Subcutaneous abdominal adipose tissue (tissue), 5 donors: ENCODE results near the gene ANOS1.

ENCODE experiments used
- H3K27ac ChIP-seq: one replicate; pipeline ENCODE4 v1.7.0; 2013; ENCODE audit warnings: low read depth, mild to moderate bottlenecking, inconsistent platforms, low read length, moderate library complexity
- H3K27me3 ChIP-seq, 5 donors: one replicate each; pipeline ENCODE4 v1.7.0; 2013; ENCODE audit warnings: low read length in 5 of 5, inconsistent platforms in 1 of 5; ENCODE audit not compliant: control insufficient read depth in 5 of 5, insufficient read depth in 4 of 5
- H3K36me3 ChIP-seq, 5 donors: one replicate each; pipeline ENCODE4 v1.7.0; 2013; ENCODE audit warnings: low read length in 5 of 5; ENCODE audit not compliant: control insufficient read depth in 5 of 5, insufficient read depth in 5 of 5
- H3K4me1 ChIP-seq, 5 donors: one replicate each; pipeline ENCODE4 v1.7.0; 2013; ENCODE audit warnings: low read length in 5 of 5, mild to moderate bottlenecking in 3 of 5, moderate library complexity in 1 of 5; ENCODE audit not compliant: control insufficient read depth in 5 of 5, insufficient read depth in 5 of 5
- H3K4me3 ChIP-seq, 5 donors: one replicate each; pipeline ENCODE4 v1.7.0; 2013; ENCODE audit warnings: low read length in 5 of 5, low read depth in 1 of 5
- H3K9ac ChIP-seq, 5 donors: one replicate each; pipeline ENCODE4 v1.7.0; 2013; ENCODE audit warnings: low read length in 5 of 5, mild to moderate bottlenecking in 4 of 5, moderate library complexity in 3 of 5
- H3K9me3 ChIP-seq, 5 donors: one replicate each; pipeline ENCODE4 v1.7.0; 2013; ENCODE audit warnings: low read length in 5 of 5; ENCODE audit not compliant: control insufficient read depth in 5 of 5
- donor health status: healthy.
- donor health status: healthy.
- donor health status: healthy.
- donor health status: healthy.
- donor health status: healthy.

The ANOS1 gene

DNA sequence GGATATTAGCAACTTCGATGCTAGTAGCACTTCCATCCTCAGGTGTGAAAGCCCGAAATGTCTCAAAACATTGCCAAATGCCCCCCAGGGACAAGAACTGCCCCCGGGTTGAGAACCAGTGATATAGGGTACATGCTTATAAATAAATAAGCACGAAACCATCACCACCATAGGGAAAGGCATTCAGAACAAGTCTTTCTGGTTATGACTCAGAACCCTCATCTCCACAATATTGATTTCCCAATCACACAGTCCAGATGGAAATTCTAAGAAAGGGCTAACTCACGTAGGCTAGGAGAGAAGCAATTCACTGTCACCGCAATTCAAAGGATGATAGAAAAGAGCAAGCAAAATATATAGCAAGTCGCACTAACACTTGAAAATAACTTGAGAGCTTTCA, 84.8 kb downstream of the ANOS1 start:
- Histone ChIP-seq H3K4me3 (no peak overlapping the region), H3K27me3 (peaks cover 0 to 3% (median 0%) of the 10 kb centered on the region in 5 donors), H3K9me3 (no peaks in the 10 kb centered on the region), H3K27ac (no peak overlapping the region), H3K9ac (no peak overlapping the region), H3K4me1 (no peaks in the 10 kb centered on the region), H3K36me3 (no peaks in the 10 kb centered on the region)

GRCh38 chrX:8639949-8640475, 91.9 kb downstream of the ANOS1 start:
- Histone ChIP-seq H3K36me3 (no peaks in the 10 kb centered on the region), H3K4me3 (no peak overlapping the region), H3K9me3 (no peaks in the 10 kb centered on the region), H3K27me3 (peaks cover 0 to 3% (median 0%) of the 10 kb centered on the region in 5 donors), H3K27ac (no peak overlapping the region), H3K9ac (no peak overlapping the region), H3K4me1 (no peaks in the 10 kb centered on the region)

DNA sequence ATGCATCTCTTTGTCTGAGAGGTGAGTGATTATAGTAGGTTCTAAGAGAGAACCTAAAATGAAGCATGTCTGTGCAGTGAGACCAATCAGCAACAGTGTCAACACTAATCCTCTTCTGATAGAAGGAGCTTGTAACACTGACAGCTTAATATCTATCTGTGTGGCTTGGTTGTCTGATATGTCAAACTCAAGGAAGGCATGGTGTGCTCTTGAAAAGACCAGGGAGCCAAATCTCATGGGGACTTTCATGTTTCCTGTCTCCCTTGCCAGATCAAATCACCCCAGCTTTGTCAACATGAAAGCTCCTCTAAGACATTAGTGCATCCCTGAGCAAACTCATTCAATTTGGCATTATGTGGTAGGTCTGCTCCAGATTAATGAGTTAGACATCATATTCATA, 95.4 kb downstream of the ANOS1 start:
- Histone ChIP-seq H3K27ac (no peak overlapping the region), H3K4me3 (no peak overlapping the region), H3K4me1 (peaks cover 0 to 4% (median 0%) of the 10 kb centered on the region in 5 donors), H3K27me3 (peaks cover 0 to 3% (median 0%) of the 10 kb centered on the region in 5 donors), H3K9me3 (no peaks in the 10 kb centered on the region), H3K9ac (no peak overlapping the region), H3K36me3 (no peaks in the 10 kb centered on the region)

DNA sequence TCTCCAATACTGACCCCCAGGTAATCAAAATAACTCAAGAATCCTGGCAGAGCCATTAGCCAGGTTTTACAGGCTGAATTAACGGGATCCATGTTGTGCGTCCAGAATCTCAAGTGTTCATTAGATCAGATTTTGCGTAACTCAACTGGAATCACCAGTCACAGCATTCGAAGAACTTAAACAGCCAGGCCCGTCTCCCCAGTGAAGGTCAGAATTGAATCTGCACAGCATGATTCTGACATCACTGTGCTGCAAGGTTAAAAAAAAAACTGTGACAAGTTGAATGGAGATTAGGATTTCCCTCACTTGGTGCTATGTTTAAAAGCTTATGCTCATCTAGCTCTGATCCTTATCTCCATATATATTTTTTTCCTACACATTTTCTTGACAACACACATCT, 96.1 kb downstream of the ANOS1 start:
- Histone ChIP-seq H3K4me1 (peaks cover 0 to 4% (median 0%) of the 10 kb centered on the region in 5 donors), H3K9me3 (no peaks in the 10 kb centered on the region), H3K36me3 (no peaks in the 10 kb centered on the region), H3K27me3 (peaks cover 0 to 3% (median 0%) of the 10 kb centered on the region in 5 donors), H3K27ac (no peak overlapping the region), H3K4me3 (no peak overlapping the region), H3K9ac (no peak overlapping the region)

- Histone ChIP-seq H3K36me3 (no peaks in the 10 kb centered on the region), H3K27ac (no peak overlapping the region), H3K27me3 (peaks cover 0 to under 1% (median 0%) of the 10 kb centered on the region in 5 donors), H3K4me1 (peaks cover 0 to 4% (median 0%) of the 10 kb centered on the region in 5 donors), H3K4me3 (no peak overlapping the region), H3K9me3 (no peaks in the 10 kb centered on the region), H3K9ac (no peak overlapping the region)
These were observed 99.0 kb downstream of the ANOS1 start for GRCh38 chrX:8632924-8633323.

- H3K27ac ChIP-seq: no peak overlapping the region
- no peak overlapping the region for H3K9ac ChIP-seq
These were observed 102.1 kb downstream of the ANOS1 start for GRCh38 chrX:8629871-8630270.

DNA sequence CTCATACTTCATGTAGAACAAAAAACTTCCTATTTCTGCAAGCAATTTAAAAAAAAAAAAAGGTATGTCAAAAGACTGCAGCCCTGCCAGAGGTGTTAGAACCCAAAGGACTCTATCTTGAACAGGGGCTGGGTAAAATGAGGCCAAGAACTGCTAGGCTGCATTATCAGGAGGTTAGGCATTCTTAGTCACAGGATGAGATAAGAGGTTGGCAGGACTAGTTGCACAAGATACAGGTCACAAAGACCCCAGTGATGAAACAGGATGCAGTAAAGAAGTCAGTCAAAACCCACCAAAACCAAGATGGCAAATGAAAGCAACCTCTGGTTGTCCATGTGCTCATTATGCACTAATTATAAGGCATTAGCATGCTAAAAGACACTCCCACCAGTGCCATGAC, 104.1 kb downstream of the ANOS1 start:
- H3K9me3 ChIP-seq: no peaks in the 10 kb centered on the region
- peaks cover 0 to 2% (median 0%) of the 10 kb centered on the region in 5 donors for H3K27me3 ChIP-seq
- peaks cover 0 to under 1% (median 0%) of the 10 kb centered on the region in 5 donors for H3K4me1 ChIP-seq
- no peak overlapping the region for H3K9ac ChIP-seq
- no peak overlapping the region for H3K27ac ChIP-seq
- no peaks in the 10 kb centered on the region for H3K36me3 ChIP-seq
- no peak overlapping the region for H3K4me3 ChIP-seq

More at GRCh38 chrX:8629871-8630270, 102.1 kb downstream of the ANOS1 start:
- Histone ChIP-seq H3K36me3 (no peaks in the 10 kb centered on the region), H3K4me1 (peaks cover 0 to 4% (median 0%) of the 10 kb centered on the region in 5 donors), H3K27me3 (peaks cover 0 to 2% (median 0%) of the 10 kb centered on the region in 5 donors), H3K9me3 (no peaks in the 10 kb centered on the region), H3K4me3 (no peak overlapping the region)

- H3K4me1 ChIP-seq: no peaks in the 10 kb centered on the region
- no peaks in the 10 kb centered on the region for H3K36me3 ChIP-seq
- no peaks in the 10 kb centered on the region for H3K27me3 ChIP-seq
- H3K9me3 ChIP-seq: peaks cover 0 to 18% (median 9%) of the 10 kb centered on the region in 5 donors
- no peak overlapping the region for H3K9ac ChIP-seq
- no peak overlapping the region for H3K4me3 ChIP-seq
- no peak overlapping the region for H3K27ac ChIP-seq
These were observed 124.6 kb downstream of the ANOS1 start for GRCh38 chrX:8607326-8607725.

GRCh38 chrX:8604131-8604530, 127.8 kb downstream of the ANOS1 start:
- Histone ChIP-seq H3K9ac (no peak overlapping the region), H3K27ac (no peak overlapping the region), H3K4me1 (no peaks in the 10 kb centered on the region), H3K27me3 (no peaks in the 10 kb centered on the region), H3K36me3 (no peaks in the 10 kb centered on the region), H3K9me3 (peaks cover 0 to 2% (median 0%) of the 10 kb centered on the region in 5 donors), H3K4me3 (no peak overlapping the region)

DNA sequence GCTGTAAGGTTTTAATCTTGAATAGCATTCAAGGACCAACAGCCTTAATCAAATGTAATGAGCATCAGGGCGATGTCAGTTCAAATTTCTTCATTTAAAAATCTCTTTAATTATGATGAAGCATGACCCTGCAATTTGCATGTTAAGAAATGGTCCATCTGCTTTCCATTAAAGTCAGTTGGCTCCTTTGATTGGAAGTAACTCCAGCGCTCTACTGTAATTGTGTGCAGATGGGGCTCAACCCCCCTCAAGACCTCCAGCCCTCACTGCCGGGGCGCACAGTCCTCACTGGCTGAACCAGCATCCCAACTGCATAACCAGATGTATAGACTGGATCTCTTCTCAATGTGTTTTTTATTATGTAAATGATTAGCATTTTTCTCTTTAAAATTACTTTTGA, 140.4 kb downstream of the ANOS1 start:
- H3K27me3 ChIP-seq: no peaks in the 10 kb centered on the region
- no peak overlapping the region for H3K4me3 ChIP-seq

More for the DNA sequence above, 140.4 kb downstream of the ANOS1 start:
- H3K9me3 ChIP-seq: no peaks in the 10 kb centered on the region
- no peak overlapping the region for H3K9ac ChIP-seq
- no peaks in the 10 kb centered on the region for H3K4me1 ChIP-seq
- no peaks in the 10 kb centered on the region for H3K36me3 ChIP-seq
- no peak overlapping the region for H3K27ac ChIP-seq
